HEK293 (cell line): ENCODE data around the gene TGFB1I1.

Experiments used
- ATF2 ChIP-seq: fragments of 450-650 bp; formaldehyde crosslinking; IDR thresholded peaks from 2 replicates; pipeline ENCODE4 v1.5.1; 2016; ENCODE audit warnings: missing biosample characterization, missing genetic modification characterization, low read depth
- BCL11A ChIP-seq: fragments of 450-650 bp; formaldehyde crosslinking; IDR thresholded peaks from 2 replicates; pipeline ENCODE4 v1.5.1; 2016; ENCODE audit warnings: low read depth, missing biosample characterization, missing genetic modification characterization
- GLI4 ChIP-seq: fragments of 450-650 bp; formaldehyde crosslinking; IDR thresholded peaks from 2 replicates; pipeline ENCODE4 v1.5.1; 2016; ENCODE audit warnings: missing biosample characterization, missing genetic modification characterization
- PRDM2 ChIP-seq: fragments of 450-650 bp; formaldehyde crosslinking; IDR thresholded peaks from 2 replicates; pipeline ENCODE4 v1.5.1; 2016; ENCODE audit warnings: missing biosample characterization, missing genetic modification characterization, borderline replicate concordance
- SCRT2 ChIP-seq: fragments of 450-650 bp; formaldehyde crosslinking; IDR thresholded peaks from 2 replicates; pipeline ENCODE4 v1.5.1; 2016; ENCODE audit warnings: missing biosample characterization, missing genetic modification characterization
- TRIM28 ChIP-seq: IDR thresholded peaks from 2 replicates; pipeline ENCODE4 v1.6.1; 2011; ENCODE audit warnings: low read length, control low read depth, borderline replicate concordance
- ZBTB10 ChIP-seq: fragments of 450-650 bp; formaldehyde crosslinking; IDR thresholded peaks from 2 replicates; pipeline ENCODE4 v1.5.1; 2016; ENCODE audit warnings: missing biosample characterization, missing genetic modification characterization
- ZBTB11 ChIP-seq: fragments of 450-650 bp; formaldehyde crosslinking; conservative IDR thresholded peaks from 2 replicates; pipeline ENCODE4 v1.5.1; 2016; ENCODE audit warnings: low read depth, missing biosample characterization, missing genetic modification characterization
- ZEB2 ChIP-seq: fragments of 450-650 bp; formaldehyde crosslinking; IDR thresholded peaks from 2 replicates; pipeline ENCODE4 v1.5.1; 2016; ENCODE audit warnings: missing biosample characterization, missing genetic modification characterization
- ZFP3 ChIP-seq: fragments of 450-650 bp; formaldehyde crosslinking; IDR thresholded peaks from 2 replicates; pipeline ENCODE4 v1.5.1; 2016; ENCODE audit warnings: low read depth, missing biosample characterization, missing genetic modification characterization
- ZNF311 ChIP-seq: fragments of 450-650 bp; formaldehyde crosslinking; IDR thresholded peaks from 2 replicates; pipeline ENCODE4 v1.5.1; 2017; ENCODE audit warnings: missing biosample characterization, missing genetic modification characterization, borderline replicate concordance
- ZNF324 ChIP-seq: fragments of 450-650 bp; formaldehyde crosslinking; IDR thresholded peaks from 2 replicates; pipeline ENCODE4 v1.5.1; 2016; ENCODE audit warnings: missing biosample characterization, missing genetic modification characterization
- ZNF449 ChIP-seq: fragments of 450-650 bp; formaldehyde crosslinking; IDR thresholded peaks from 2 replicates; pipeline ENCODE4 v1.5.1; 2017; ENCODE audit warnings: missing biosample characterization, mild to moderate bottlenecking, missing genetic modification characterization, moderate library complexity
- ZNF501 ChIP-seq: fragments of 450-650 bp; formaldehyde crosslinking; IDR thresholded peaks from 2 replicates; pipeline ENCODE4 v1.5.1; 2016; ENCODE audit warnings: missing biosample characterization, missing genetic modification characterization
- ZNF558 ChIP-seq: fragments of 450-650 bp; formaldehyde crosslinking; IDR thresholded peaks from 2 replicates; pipeline ENCODE4 v1.5.1; 2016; ENCODE audit warnings: missing biosample characterization, missing genetic modification characterization
- ZNF561 ChIP-seq: fragments of 450-650 bp; IDR thresholded peaks from 2 replicates; pipeline ENCODE4 v1.5.1; 2018; ENCODE audit warnings: missing biosample characterization, missing genetic modification characterization, borderline replicate concordance
- ZNF664 ChIP-seq: fragments of 450-650 bp; formaldehyde crosslinking; IDR thresholded peaks from 2 replicates; pipeline ENCODE4 v1.5.1; 2016; ENCODE audit warnings: missing biosample characterization, missing genetic modification characterization
- ZNF701 ChIP-seq: fragments of 450-650 bp; formaldehyde crosslinking; IDR thresholded peaks from 2 replicates; pipeline ENCODE4 v1.5.1; 2016; ENCODE audit warnings: missing biosample characterization, missing genetic modification characterization
- ZSCAN16 ChIP-seq: fragments of 450-650 bp; formaldehyde crosslinking; IDR thresholded peaks from 2 replicates; pipeline ENCODE4 v1.5.1; 2016; ENCODE audit warnings: missing biosample characterization, missing genetic modification characterization
- ZSCAN5A ChIP-seq: fragments of 450-650 bp; formaldehyde crosslinking; IDR thresholded peaks from 2 replicates; pipeline ENCODE4 v1.5.1; 2016; ENCODE audit warnings: missing biosample characterization, missing genetic modification characterization
- ZXDB ChIP-seq: fragments of 450-650 bp; formaldehyde crosslinking; IDR thresholded peaks from 2 replicates; pipeline ENCODE4 v1.5.1; 2016; ENCODE audit warnings: missing biosample characterization, missing genetic modification characterization

Gene TGFB1I1

GRCh38 chr16:31458844-31459686 lies 12.9 kb upstream of the TGFB1I1 start, which contains the start of gene ARMC5 (continued):
- TF ChIP-seq PRDM2 = no peak
- TF ChIP-seq ZSCAN5A (tag by site-specific recombination) = 0 out of 2 replicates have a peak, but pooled peaks have one; percentile 70
- TF ChIP-seq TRIM28 = no peak
- TF ChIP-seq GLI4 (tag by site-specific recombination) = no peak
- TF ChIP-seq ZNF449 (tag by site-specific recombination) = peak; percentile 17; the same call in 1 of the 2 replicates
- peak; percentile 94 for TF ChIP-seq ZBTB11
- no peak for TF ChIP-seq SCRT2 (tag by site-specific recombination)
- TF ChIP-seq ZXDB (tag by site-specific recombination) = peak; percentile 94
- no peak for TF ChIP-seq ZNF311 (tag by site-specific recombination)
- TF ChIP-seq ZBTB10 (tag by site-specific recombination) = 0 out of 2 replicates have a peak, but pooled peaks have one; percentile 36
- TF ChIP-seq ZSCAN16 = no peak
- TF ChIP-seq ZNF558 (tag by site-specific recombination) = no peak
- peak; percentile 39; the same call in 1 of the 2 replicates for TF ChIP-seq ZNF561 (tag by site-specific recombination)
- TF ChIP-seq ZNF701 = no peak
- 0 out of 2 replicates have a peak, but pooled peaks have one; percentile 69 for TF ChIP-seq ZNF324
- TF ChIP-seq ZEB2 (tag by site-specific recombination) = peak; percentile 95
- TF ChIP-seq BCL11A (tag by site-specific recombination) = no peak
- TF ChIP-seq ATF2 (tag by site-specific recombination) = no peak
- TF ChIP-seq ZNF664 = no peak
- TF ChIP-seq ZNF501 (tag by site-specific recombination) = peak; percentile 42; the same call in 1 of the 2 replicates
- no peak for TF ChIP-seq ZFP3
